IMR-90 (cell line): ENCODE measurements around the gene CCDC69. TPM values are rescaled to one million over a fixed set of nuclear protein-coding genes. Genes with fewer than 3 reads are reported as not detected.
A peak's percentile ranks its signal among the peaks of the same experiment; 100 is the strongest.

Source experiments
- ATAC-seq: fragments of 200-7000 bp; cut with Tn5 transposase; 2 replicates; pipeline ENCODE4 v1.9.1; 2020; ENCODE audit warnings: low read depth, mild to moderate bottlenecking, moderate library complexity
- BruUV-seq: library from RNA; stranded (reverse); fragments of 400-500 nt; replicated peaks from 2 replicates; lab custom pipeline; 2021; lab: Mats Ljungman, UMichigan
- CTCF ChIA-PET: fragments of 300-600 bp; formaldehyde crosslinking; extraction: SDS; loops from one replicate; lab custom pipeline; 2021; ENCODE audit warnings: antibody characterized with exemption; lab: Yijun Ruan, JAX
- POLR2A ChIA-PET: fragments of 300-600 bp; sonication (Branson Sonifier 250); formaldehyde crosslinking; loops from one replicate; lab custom pipeline; 2022; ENCODE audit warnings: antibody characterized with exemption; ENCODE audit not compliant: unreplicated experiment; lab: Charles Lee
- DNase-seq: peaks from one replicate; pipeline ENCODE4 v3.0.0; 2013
- H2AFZ ChIP-seq: replicated peaks from 2 replicates; pipeline ENCODE3; 2013; ENCODE audit warnings: low read length, mild to moderate bottlenecking; ENCODE audit not compliant: poor library complexity
- H2AK5ac ChIP-seq: 2 replicates; pipeline ENCODE4 v1.6.1; 2013; ENCODE audit warnings: low read depth, low read length, inconsistent platforms
- H2AK9ac ChIP-seq: replicated peaks from 2 replicates; pipeline ENCODE3; 2013; ENCODE audit warnings: mild to moderate bottlenecking, low read depth, low read length, moderate library complexity; ENCODE audit not compliant: poor library complexity
- H2BK120ac ChIP-seq: 2 replicates; pipeline ENCODE4 v1.6.1; 2013; ENCODE audit warnings: low read depth, low read length, inconsistent platforms
- H2BK15ac ChIP-seq: 3 replicates; pipeline ENCODE4 v1.6.1; 2013; ENCODE audit warnings: low read depth, low read length, inconsistent platforms
- H2BK20ac ChIP-seq: 2 replicates; pipeline ENCODE4 v1.6.1; 2013; ENCODE audit warnings: low read depth, mild to moderate bottlenecking, inconsistent platforms, low read length, moderate library complexity
- H2BK5ac ChIP-seq: 2 replicates; pipeline ENCODE4 v1.6.1; 2013; ENCODE audit warnings: mild to moderate bottlenecking, low read depth, low read length, inconsistent platforms; ENCODE audit not compliant: poor library complexity, severe bottlenecking
- H3K14ac ChIP-seq: replicated peaks from 2 replicates; pipeline ENCODE4 v1.6.1; 2013; ENCODE audit warnings: low read depth, low read length, inconsistent platforms
- H3K18ac ChIP-seq: 2 replicates; pipeline ENCODE4 v1.6.1; 2013; ENCODE audit warnings: low read depth, low read length, control low read depth
- H3K23ac ChIP-seq: 2 replicates; pipeline ENCODE4 v1.6.1; 2013; ENCODE audit warnings: low read depth, low read length, inconsistent platforms
- H3K27ac ChIP-seq: 2 replicates; pipeline ENCODE4 v1.5.1; 2013; ENCODE audit warnings: mild to moderate bottlenecking, control low read depth, low read length; ENCODE audit not compliant: insufficient read depth
- H3K27me3 ChIP-seq: 2 replicates; pipeline ENCODE4 v1.6.1; 2013; ENCODE audit warnings: low read length; ENCODE audit not compliant: control insufficient read depth, insufficient read depth
- H3K36me3 ChIP-seq: 2 replicates; pipeline ENCODE4 v1.6.1; 2013; ENCODE audit warnings: low read length, mixed read lengths; ENCODE audit not compliant: control insufficient read depth, insufficient read depth
- H3K4ac ChIP-seq: 2 replicates; pipeline ENCODE4 v1.6.1; 2013; ENCODE audit warnings: low read depth, low read length, inconsistent platforms
- H3K4me1 ChIP-seq: 2 replicates; pipeline ENCODE4 v1.6.1; 2013; ENCODE audit warnings: low read length, mixed read lengths; ENCODE audit not compliant: control insufficient read depth, insufficient read depth
- H3K4me2 ChIP-seq: 2 replicates; pipeline ENCODE4 v1.6.1; 2013; ENCODE audit warnings: low read depth, mild to moderate bottlenecking, control low read depth, low read length, moderate library complexity
- H3K4me3 ChIP-seq: 2 replicates; pipeline ENCODE4 v1.5.1; 2013; ENCODE audit warnings: low read depth, mild to moderate bottlenecking, control low read depth, low read length, moderate library complexity; ENCODE audit not compliant: insufficient read depth
- H3K56ac ChIP-seq: 2 replicates; pipeline ENCODE4 v1.6.1; 2013; ENCODE audit warnings: low read length, inconsistent platforms; ENCODE audit not compliant: insufficient read depth; ENCODE audit errors: extremely low read depth
- H3K79me1 ChIP-seq, 2 experiments: 2 replicates each; pipeline ENCODE4 v1.6.1; 2013; ENCODE audit warnings: low read length in 2 of 2, inconsistent platforms in 1 of 2, low read depth in 1 of 2
- H3K9ac ChIP-seq: 2 replicates; pipeline ENCODE4 v1.6.1; 2013; ENCODE audit warnings: low read depth, low read length, control low read depth
- H3K9me1 ChIP-seq: 2 replicates; pipeline ENCODE4 v1.6.1; 2013; ENCODE audit warnings: low read length, inconsistent platforms; ENCODE audit not compliant: insufficient read depth
- H3K9me3 ChIP-seq: 2 replicates; pipeline ENCODE4 v1.6.1; 2013; ENCODE audit warnings: low read length; ENCODE audit not compliant: control insufficient read depth, insufficient read depth
- H4K20me1 ChIP-seq: 2 replicates; pipeline ENCODE4 v1.6.1; 2013; ENCODE audit warnings: low read length, inconsistent platforms; ENCODE audit not compliant: insufficient read depth
- H4K5ac ChIP-seq: 2 replicates; pipeline ENCODE4 v1.6.1; 2013; ENCODE audit warnings: mild to moderate bottlenecking, low read depth, low read length, control low read depth
- H4K8ac ChIP-seq, 2 experiments: 2 replicates each; pipeline ENCODE4 v1.6.1; 2013; ENCODE audit warnings: low read depth in 2 of 2, low read length in 2 of 2, control low read depth in 1 of 2, inconsistent platforms in 1 of 2
- H4K91ac ChIP-seq: 2 replicates; pipeline ENCODE4 v1.6.1; 2013; ENCODE audit warnings: low read depth, low read length, inconsistent platforms; ENCODE audit not compliant: insufficient read depth
- BHLHE40 ChIP-seq: fragments of 150-350 bp; IDR thresholded peaks from 2 replicates; pipeline ENCODE4 v1.6.1; 2016; ENCODE audit warnings: mild to moderate bottlenecking, low read depth, low read length
- MAFK ChIP-seq: IDR thresholded peaks from 2 replicates; pipeline ENCODE4 v1.6.1; 2012; ENCODE audit warnings: low read depth, low read length, improper control_type of control experiment
- RFX5 ChIP-seq: IDR thresholded peaks from 2 replicates; pipeline ENCODE4 v1.8.0; 2012; ENCODE audit warnings: low read depth, mild to moderate bottlenecking, low read length, moderate library complexity
- WGBS, 2 experiments: methylation state at CpG; one replicate each; pipeline versions ENCODE4 v1.1.5 to v1.1.7; 2013; ENCODE audit warnings: missing lambda C conversion rate in 2 of 2; ENCODE audit not compliant: insufficient read length in 1 of 2; ENCODE audit errors: extremely low coverage in 2 of 2; 5-methylcytosine and 5-hydroxymethylcytosine counted together
- dilution Hi-C: fragments of 300-500 bp; cut with HindIII; formaldehyde crosslinking; loops from one replicate; pipeline ENCODE4 v1.14.3; 2018; ENCODE audit warnings: low sequenced_read_pairs; ENCODE audit not compliant: unreplicated experiment
- in situ Hi-C: fragments of 300-500 bp; cut with MboI; formaldehyde crosslinking; loops from 3 replicates; pipeline ENCODE4 v1.14.3; 2019; ENCODE audit warnings: low sequenced_read_pairs, inconsistent platforms, mixed read lengths
- intact Hi-C: fragments of 100-400 bp; cut with micrococcal nuclease; formaldehyde crosslinking; loops from 2 replicates; pipeline ENCODE4 v1.10.0; 2022
- polyA plus RNA-seq, 3 experiments: library from polyadenylated mRNA; depleted of rRNA; stranded (reverse); fragments of >200 nt; gene quantifications; 2 replicates each; pipeline ENCODE4 v1.2.3, GENCODE V29; 2012; ENCODE audit warnings: low replicate concordance in 1 of 3
- total RNA-seq: library from RNA; depleted of rRNA; stranded (reverse); fragments of >200 nt; gene quantifications from 2 replicates; pipeline ENCODE4 v1.2.3, GENCODE V29; 2012

The CCDC69 gene
- total and polyA plus RNA-seq, 2 of the 4 experiments (the other 2 are of a cell fraction): 0.36 to 0.48 TPM

GRCh38 chr5:151168602-151169344 is 55.1 kb downstream of the CCDC69 start:
- Histone ChIP-seq H2BK20ac (no peak overlapping the region), H3K9me3 (no peaks in the 10 kb centered on the region), H3K4me2 (no peak overlapping the region), H3K9me1 (no peaks in the 10 kb centered on the region), H4K20me1 (no peaks in the 10 kb centered on the region; the same call in 1 of the 2 replicates), H3K4me1 (no peaks in the 10 kb centered on the region), H3K36me3 (no peaks in the 10 kb centered on the region), H4K91ac (no peak overlapping the region), H3K56ac (no peak overlapping the region), H2AK5ac (no peak overlapping the region), H2BK5ac (no peak overlapping the region), H3K27me3 (peaks cover 14% of the 10 kb centered on the region), H3K27ac (no peak overlapping the region), H2AFZ (peak overlapping the region; percentile 38), H3K23ac (no peak overlapping the region), H3K18ac (no peak overlapping the region), H2AK9ac (peak overlapping the region; percentile 50), H4K5ac (no peak overlapping the region), H3K4ac (no peak overlapping the region), H3K79me1 (no peaks in the 10 kb centered on the region), H3K9ac (no peak overlapping the region), H3K4me3 (no peak overlapping the region), H2BK120ac (no peak overlapping the region), H2BK15ac (no peak overlapping the region), H4K8ac (no peak overlapping the region), H3K14ac (no peak overlapping the region)
- DNase-seq (no peak), ATAC-seq (no peak)
- ChIA-PET POLR2A (no interaction called here), CTCF (no interaction called here)
- WGBS, 2 experiments: 77 to 100% methylated on average over 1 to 4 of the region's 10 CpGs
- no TSS peak for BruUV-seq
- in situ Hi-C loops (loop anchor here (10.0 kb wide), 1 partner anchor 374 kb away; no protein-coding TSS in a partner anchor), intact Hi-C loops (loop anchor here (10.0 kb wide), 1 partner anchor 604 kb away; no protein-coding TSS in a partner anchor), dilution Hi-C loops (no loop called here)
- TF ChIP-seq BHLHE40: no peak
- TF ChIP-seq MAFK: no peak
- TF ChIP-seq RFX5: no peak
